Epithelial cell of proximal tubule (primary cell): Measurements from ENCODE around the gene ARHGAP12. TPM values are rescaled to one million over a fixed set of nuclear protein-coding genes. Genes with fewer than 3 reads are reported as not detected.

Experiments used
- DNase-seq: peaks from one replicate; pipeline ENCODE4 v3.0.0-alpha.2; 2011; ENCODE audit warnings: low read depth
- H3K4me3 ChIP-seq: 2 replicates; pipeline ENCODE4 v1.5.1; 2011; ENCODE audit warnings: low read depth, mild to moderate bottlenecking, low read length
- CTCF ChIP-seq: conservative IDR thresholded peaks from 2 replicates; pipeline ENCODE4 v1.5.1; 2012; ENCODE audit warnings: low read depth, mild to moderate bottlenecking, low read length
- total RNA-seq: library from RNA; depleted of rRNA; stranded (reverse); fragments of >200 nt; gene quantifications from 2 replicates; pipeline ENCODE4 v1.2.3, GENCODE V29; 2015

ARHGAP12 gene
- total RNA-seq, 1 donor from 2014 or later: 13.7 TPM

GRCh38 chr10:31929261-31930022 is 811 bp upstream of the ARHGAP12 start:
- no peak for DNase-seq
- peak overlapping the region; percentile 94 for H3K4me3 ChIP-seq
- no peak for TF ChIP-seq CTCF

- no peak for DNase-seq
- TF ChIP-seq CTCF: peak; percentile 51
- peak overlapping the region; percentile 94 for H3K4me3 ChIP-seq
Observed at GRCh38 chr10:31927884-31928548, 615 bp downstream of the ARHGAP12 start.

GRCh38 chr10:31927565-31927883 is 1.1 kb downstream of the ARHGAP12 start:
- H3K4me3 ChIP-seq: peak overlapping the region; percentile 94
- TF ChIP-seq CTCF: no peak
- no peak for DNase-seq

- no peak for DNase-seq
- no peak for TF ChIP-seq CTCF
- peak overlapping the region; percentile 94 for H3K4me3 ChIP-seq
Observed at GRCh38 chr10:31926765-31927564, 1.7 kb downstream of the ARHGAP12 start.

- H3K4me3 ChIP-seq: peak overlapping the region; percentile 27
- no peak for TF ChIP-seq CTCF
- DNase-seq: no peak
Observed at GRCh38 chr10:31926160-31926559, 2.5 kb downstream of the ARHGAP12 start.

GRCh38 chr10:31924833-31925232 is 3.8 kb downstream of the ARHGAP12 start:
- no peak for TF ChIP-seq CTCF

More at GRCh38 chr10:31924833-31925232, 3.8 kb downstream of the ARHGAP12 start:
- no peak for DNase-seq
- H3K4me3 ChIP-seq: no peak overlapping the region
